ENCODE measurements around the gene WDR83. TPM values are rescaled to one million over a fixed set of nuclear protein-coding genes. Genes with fewer than 3 reads are reported as not detected.
"Not testable (repeated sequence)": the region's sequence is repeated elsewhere in the genome, so short reads cannot be mapped to it uniquely, and the experiment has no call there.

WDR83 gene
- total RNA-seq, 1 experiment from 2014 or later = 10.9 TPM

DNA sequence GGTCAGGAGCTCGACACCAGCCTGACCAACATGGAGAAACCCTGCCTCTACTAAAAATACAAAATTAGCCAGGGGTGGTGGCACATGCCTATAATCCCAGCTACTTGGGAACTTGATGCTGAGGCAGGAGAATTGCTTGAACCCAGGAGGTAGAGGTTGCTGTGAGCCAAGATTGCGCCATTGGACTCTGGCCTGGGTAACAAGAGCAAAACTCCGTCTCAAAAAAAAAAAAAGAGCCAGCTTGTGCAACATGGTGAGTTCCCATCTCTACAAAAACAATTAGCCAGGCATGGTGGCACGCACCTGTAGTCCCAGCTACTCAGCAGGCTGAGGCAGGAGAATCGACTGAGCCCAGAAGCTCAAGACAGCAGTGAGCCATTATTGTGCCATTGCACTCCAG is 11.4 kb downstream of the WDR83 start:
- DNase-seq (ENCODE audit: low spot score); in situ Hi-C loops (cut with HindIII; ENCODE audit: low sequenced_read_pairs): not testable (repeated sequence)

GRCh38 chr19:12680034-12680433 is 13.4 kb downstream of the WDR83 start:
- no peak for DNase-seq (ENCODE audit: low spot score)
- in situ Hi-C loops (cut with HindIII; ENCODE audit: low sequenced_read_pairs) = no loop called here

DNA sequence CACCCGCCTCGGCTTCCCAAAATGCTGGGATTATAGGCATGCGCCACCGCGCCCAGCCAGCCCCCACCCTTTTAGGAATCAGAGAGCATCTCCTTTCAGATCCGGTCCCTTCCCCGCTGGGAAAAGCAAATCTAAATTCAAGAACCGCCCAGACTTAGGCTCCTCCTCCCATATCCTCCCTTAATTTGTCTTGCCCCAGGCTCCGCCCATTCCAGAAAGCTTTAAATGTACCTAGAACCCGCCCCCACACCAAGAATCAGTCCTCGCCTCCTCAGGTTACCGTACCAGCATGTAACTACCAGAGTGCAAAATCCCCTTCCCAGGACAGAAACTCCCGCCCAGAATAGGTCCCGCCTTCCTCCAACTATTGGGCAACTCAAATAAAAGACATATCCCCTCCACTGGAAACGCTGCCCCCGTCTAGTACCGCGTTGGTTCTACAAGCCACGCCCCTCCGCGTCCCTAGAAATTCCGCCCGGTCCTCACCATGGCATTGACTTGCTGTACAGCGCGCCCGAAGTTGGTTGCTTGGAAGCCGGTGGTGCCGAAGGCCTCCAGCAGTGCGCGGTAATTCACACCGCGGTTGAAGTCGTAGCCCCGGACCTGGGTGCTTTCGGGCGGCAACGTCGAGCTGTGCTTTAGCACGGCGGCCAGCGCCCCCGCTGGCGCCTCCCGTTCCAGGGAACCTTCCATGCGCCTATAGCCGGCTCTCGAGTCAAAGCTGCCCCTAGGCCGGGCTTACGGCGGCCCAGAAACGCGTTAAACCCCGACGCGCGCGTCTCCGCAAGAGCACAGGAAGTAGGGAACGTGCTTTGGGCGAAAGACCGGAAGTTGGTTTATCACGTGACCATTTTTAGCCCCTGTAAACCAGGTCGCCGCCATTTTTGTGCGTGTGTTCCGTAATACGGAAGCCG is 14.7 kb downstream of the WDR83 start, which contains the start of gene DHPS:
Gene DHPS, minus strand, starts transcription at position 807 of the 914 bp plus-strand sequence. Its CDS starts 114 bp downstream, at position 693.
- in situ Hi-C loops (cut with HindIII; ENCODE audit: low sequenced_read_pairs) = no loop called here
- peak; percentile 97 for DNase-seq (ENCODE audit: low spot score)

DNA sequence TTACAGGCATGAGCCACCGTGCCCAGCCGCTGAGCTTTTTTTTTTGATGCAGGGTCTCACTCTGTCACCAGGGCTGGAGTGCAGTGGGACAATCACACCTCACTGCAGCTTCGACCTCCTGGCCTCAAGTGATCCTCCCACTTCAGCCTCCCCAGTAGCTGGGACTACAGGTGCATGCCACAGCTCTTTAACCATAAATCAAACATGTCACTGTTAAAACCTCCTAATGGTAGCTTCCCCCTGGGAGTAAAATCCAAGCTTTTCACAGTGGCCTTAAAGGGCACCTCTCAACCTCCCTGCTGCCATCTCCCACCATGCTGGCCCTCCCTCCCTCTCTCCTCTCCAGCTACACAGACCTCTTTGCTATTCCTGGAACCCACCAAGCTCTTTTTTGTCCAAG is 19.2 kb downstream of the WDR83 start:
- in situ Hi-C loops (cut with HindIII; ENCODE audit: low sequenced_read_pairs) = no loop called here
- no peak for DNase-seq (ENCODE audit: low spot score)

- in situ Hi-C loops (cut with HindIII; ENCODE audit: low sequenced_read_pairs) = no loop called here
- no peak for DNase-seq (ENCODE audit: low spot score)
Measured at GRCh38 chr19:12687496-12688196, 21.0 kb downstream of the WDR83 start, which contains the start of gene GNG14. TSS of gene GNG14 (plus strand) at chr19:12687998. CDS start at chr19:12688049, 51 bp downstream.

- DNase-seq (ENCODE audit: low spot score) = no peak
- in situ Hi-C loops (cut with HindIII; ENCODE audit: low sequenced_read_pairs) = no loop called here
Measured at GRCh38 chr19:12689012-12689411, 22.4 kb downstream of the WDR83 start.

GRCh38 chr19:12689581-12690216 is 23.1 kb downstream of the WDR83 start:
- in situ Hi-C loops (cut with HindIII; ENCODE audit: low sequenced_read_pairs) = no loop called here

DNA sequence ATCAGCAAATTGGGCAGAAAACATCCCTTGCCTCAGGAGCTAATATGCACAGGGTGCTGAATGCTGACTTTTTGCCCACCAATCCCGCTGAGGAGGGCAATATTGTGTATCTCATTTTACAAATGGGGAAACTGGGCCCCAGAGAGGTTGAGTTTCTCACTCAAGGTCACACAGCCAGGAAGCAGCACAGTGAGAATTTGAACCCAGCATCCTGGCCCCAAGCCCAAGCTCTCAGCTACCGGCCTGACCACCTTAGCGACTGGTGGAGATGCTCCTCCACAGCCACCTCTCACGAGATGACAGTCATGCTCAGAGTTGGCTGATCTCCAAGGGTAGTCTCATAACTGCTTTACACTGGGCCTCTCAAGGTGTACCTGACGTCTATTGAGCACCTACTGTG is 26.4 kb downstream of the WDR83 start:
- in situ Hi-C loops (cut with HindIII; ENCODE audit: low sequenced_read_pairs) = no loop called here
- DNase-seq (ENCODE audit: low spot score) = no peak

More at GRCh38 chr19:12689581-12690216, 23.1 kb downstream of the WDR83 start:
- no peak for DNase-seq (ENCODE audit: low spot score)

DNA sequence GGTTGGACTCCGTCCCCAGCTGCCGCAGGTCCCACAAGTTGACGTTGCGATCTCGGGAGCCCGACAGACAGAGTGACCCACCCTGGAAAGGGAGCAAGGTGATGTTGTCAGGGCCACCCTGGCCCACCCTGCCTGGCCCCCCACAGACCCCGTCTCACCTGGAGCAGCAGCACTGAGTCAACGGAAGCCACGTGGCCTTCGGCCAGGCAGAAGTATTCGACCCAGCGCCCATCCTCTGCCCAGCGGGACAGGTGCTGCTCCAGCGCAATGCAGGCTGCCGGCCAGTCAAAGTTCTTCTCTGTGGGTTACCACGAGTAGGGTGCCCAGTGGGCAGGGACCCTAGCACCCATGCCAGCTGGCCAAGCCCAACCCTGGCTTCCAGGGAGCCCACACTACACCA is 28.0 kb downstream of the WDR83 start:
- in situ Hi-C loops (cut with HindIII; ENCODE audit: low sequenced_read_pairs) = no loop called here
- DNase-seq (ENCODE audit: low spot score) = no peak

DNA sequence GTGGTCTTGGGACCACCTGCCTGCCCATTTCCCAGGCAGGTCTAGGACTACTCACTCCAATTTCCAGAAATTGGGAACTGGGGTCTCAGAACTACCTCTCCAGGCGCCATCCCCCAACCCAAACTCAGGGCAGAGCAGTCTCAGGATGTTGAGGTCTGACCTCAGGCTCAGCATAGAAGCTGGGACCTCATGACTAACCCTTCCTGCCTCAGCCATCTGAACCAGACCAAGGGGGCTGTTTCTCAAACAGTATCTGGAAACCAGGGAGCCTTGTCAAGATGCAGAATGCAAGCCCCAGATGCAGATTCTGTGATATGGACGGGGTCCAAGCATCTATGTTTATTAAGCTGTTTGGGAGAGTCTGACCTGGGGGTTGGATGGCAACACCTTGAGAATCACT is 28.5 kb downstream of the WDR83 start:
- in situ Hi-C loops (cut with HindIII; ENCODE audit: low sequenced_read_pairs) = no loop called here
- no peak for DNase-seq (ENCODE audit: low spot score)

- DNase-seq (ENCODE audit: low spot score) = no peak
- in situ Hi-C loops (cut with HindIII; ENCODE audit: low sequenced_read_pairs) = no loop called here
Measured at GRCh38 chr19:12695514-12695913, 28.9 kb downstream of the WDR83 start.

- in situ Hi-C loops (cut with HindIII; ENCODE audit: low sequenced_read_pairs) = no loop called here
- no peak for DNase-seq (ENCODE audit: low spot score)
Measured at GRCh38 chr19:12695997-12696365, 29.4 kb downstream of the WDR83 start.

GRCh38 chr19:12696366-12697335 is 30.0 kb downstream of the WDR83 start, which contains the start of gene FBXW9:
TSS of gene FBXW9 (minus strand) at chr19:12696631. CDS start at chr19:12696581, 50 bp downstream.
- in situ Hi-C loops (cut with HindIII; ENCODE audit: low sequenced_read_pairs) = no loop called here
- DNase-seq (ENCODE audit: low spot score) = peak; percentile 96

- in situ Hi-C loops (cut with HindIII; ENCODE audit: low sequenced_read_pairs); DNase-seq (ENCODE audit: low spot score): not testable (repeated sequence)
Measured at GRCh38 chr19:12697425-12697824, 30.8 kb downstream of the WDR83 start.

- DNase-seq (ENCODE audit: low spot score) = no peak
- in situ Hi-C loops (cut with HindIII; ENCODE audit: low sequenced_read_pairs) = no loop called here
Measured at GRCh38 chr19:12698138-12698537, 31.5 kb downstream of the WDR83 start.

DNA sequence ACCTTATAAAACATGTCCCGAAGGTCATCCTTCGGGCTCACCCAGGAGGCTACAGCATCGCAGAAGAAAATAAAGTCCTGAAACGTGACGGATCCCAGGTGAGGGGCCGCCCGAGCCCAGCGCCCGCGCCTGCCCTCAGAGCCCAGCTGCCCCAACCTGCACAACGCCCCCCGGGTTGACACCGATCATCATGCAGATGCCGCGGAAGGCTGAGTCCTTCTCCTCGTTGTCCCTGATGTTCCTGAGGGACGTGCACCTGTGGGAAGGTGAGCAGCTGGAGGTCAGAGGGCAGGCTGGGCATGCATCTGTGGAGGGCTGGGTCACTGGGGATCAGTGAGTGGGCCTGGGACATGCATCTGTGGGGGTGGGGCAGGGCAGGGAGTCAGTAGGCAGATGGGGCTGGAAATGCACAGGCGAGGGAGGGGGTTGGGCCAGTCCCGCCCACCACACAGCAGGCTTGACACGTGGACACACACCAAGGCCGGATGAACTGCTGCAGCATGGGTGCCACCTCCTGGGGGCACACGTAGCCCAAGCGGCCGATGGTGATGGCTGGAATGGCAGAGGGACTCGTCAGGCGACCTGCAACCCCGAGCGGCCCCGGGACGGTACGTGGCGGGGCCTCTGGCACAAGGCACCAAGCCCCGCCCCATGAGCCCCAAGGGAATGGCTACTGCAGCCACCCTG is 35.1 kb downstream of the WDR83 start:
- in situ Hi-C loops (cut with HindIII; ENCODE audit: low sequenced_read_pairs) = no loop called here

DNA sequence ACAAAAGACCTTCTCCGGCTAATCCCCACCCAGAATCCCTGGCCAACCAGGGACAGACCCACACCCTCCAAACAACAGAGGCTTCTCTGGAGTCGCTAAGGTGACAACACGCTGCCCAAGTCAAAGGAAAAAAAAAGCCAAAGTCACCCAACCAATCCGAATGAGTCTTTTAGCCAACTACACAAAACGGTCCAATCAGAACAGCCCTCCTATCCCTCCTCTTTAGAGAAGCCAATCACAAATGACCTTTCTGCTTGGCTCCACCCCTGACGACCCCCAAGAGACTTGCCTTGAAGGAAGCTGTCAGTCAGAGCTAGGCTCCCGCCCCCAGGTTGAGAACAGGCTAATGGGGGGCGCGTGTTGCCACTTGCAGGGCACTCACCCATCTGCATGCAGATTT is 36.4 kb downstream of the WDR83 start:
- DNase-seq (ENCODE audit: low spot score) = peak; percentile 52
- in situ Hi-C loops (cut with HindIII; ENCODE audit: low sequenced_read_pairs) = no loop called here

More for the DNA sequence above, 35.1 kb downstream of the WDR83 start:
- no peak for DNase-seq (ENCODE audit: low spot score)

DNA sequence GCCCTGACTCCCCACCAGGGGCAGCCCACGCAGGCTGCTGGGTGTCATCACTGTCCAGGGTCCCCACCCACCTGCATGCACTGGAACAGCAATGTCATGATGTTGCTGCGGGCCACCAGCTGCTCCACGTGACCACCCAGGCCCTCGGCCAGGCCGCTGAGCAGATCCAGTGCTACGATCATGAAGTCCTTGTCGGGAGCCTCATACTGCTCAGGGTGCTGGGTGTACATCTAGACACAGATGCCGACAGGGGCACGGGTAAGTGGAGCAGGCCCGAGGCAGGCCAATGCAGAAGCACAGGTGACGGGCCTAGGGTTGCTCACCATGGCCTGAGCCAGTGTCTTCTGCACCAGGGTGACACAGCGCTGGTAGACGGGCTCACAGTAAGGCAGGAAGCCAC is 38.6 kb downstream of the WDR83 start:
- no peak for DNase-seq (ENCODE audit: low spot score)
- in situ Hi-C loops (cut with HindIII; ENCODE audit: low sequenced_read_pairs) = no loop called here
